Fibroblast of skin of scalp (primary cell): ENCODE data around the gene DPYSL5.

ENCODE experiments used
- DNase-seq: peaks from one replicate; pipeline ENCODE4 v3.0.0-alpha.2; 2013

Gene DPYSL5

DNA sequence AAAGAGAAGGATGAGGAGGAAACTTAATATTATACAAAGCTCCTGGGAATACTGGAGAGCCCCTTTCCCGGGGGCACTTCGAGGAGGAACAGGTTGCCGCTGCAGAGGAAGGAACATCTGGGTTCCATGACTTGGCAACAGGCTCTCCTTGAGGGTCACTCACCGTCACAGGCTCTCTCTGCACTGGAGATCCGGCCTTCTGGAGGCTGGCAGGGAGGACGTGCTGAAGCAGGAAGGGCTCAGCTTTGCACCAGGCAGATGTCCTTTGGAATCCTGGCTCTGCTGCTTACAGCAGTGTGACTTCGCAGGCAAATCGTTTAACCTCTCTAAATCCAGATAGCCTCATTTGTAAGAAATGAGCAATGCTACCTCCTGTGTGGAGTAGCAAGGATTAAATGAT, 2.9 kb upstream of the DPYSL5 start:
- no peak for DNase-seq

DNA sequence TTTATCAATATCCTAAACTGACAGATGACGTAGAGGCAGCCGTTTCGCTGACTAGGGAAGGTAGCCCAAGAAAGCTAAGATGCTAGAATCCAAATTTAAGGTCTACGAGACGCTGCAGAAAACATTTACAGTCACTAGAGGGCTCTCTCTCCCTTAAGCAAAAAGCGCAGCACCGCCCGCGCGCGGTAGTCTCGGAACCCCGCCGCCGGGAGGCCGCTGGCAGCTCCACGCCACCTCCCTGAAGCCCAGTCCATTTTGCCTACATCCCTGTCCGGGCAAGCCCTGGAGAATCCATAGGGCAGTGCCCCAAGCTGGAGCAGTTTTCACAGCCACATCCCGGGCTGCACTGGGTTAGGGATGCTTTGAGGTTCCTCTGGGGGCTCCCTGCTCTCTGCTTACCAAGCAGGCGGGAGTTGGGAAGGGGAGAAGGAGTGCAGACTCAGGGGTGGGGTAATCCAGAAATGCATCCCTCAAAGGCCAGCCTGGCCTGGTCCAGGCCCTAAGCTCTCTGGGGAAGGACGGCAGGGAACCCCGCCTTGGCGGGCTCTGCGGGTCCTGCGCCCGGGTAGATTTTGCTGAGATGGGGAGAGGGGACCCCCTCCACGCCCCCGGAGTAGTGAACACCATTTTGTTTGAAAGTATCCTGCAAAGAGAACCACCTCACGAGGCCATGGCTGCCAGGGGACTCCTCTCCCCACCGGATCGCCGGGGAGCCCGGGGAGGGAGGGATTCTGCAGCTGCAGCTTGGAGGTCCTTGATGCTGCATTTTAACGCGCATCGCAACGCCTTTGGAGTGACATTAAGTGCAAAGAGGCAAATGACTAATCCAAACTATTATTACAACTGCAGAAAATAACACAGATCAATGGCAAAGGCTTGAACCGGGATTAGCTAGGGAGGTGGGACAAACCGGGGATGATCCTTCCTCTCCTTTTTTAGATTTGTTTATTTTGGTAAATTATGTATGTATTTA, 1.3 kb upstream of the DPYSL5 start:
- peak; percentile 62 for DNase-seq

GRCh38 chr2:26847307-26847654, 651 bp upstream of the DPYSL5 start:
- DNase-seq = no peak

GRCh38 chr2:26848336-26849055, 564 bp downstream of the DPYSL5 start:
- no peak for DNase-seq

- DNase-seq = no peak
These were observed 1.4 kb downstream of the DPYSL5 start for GRCh38 chr2:26849056-26849999.

- no peak for DNase-seq
These were observed 2.1 kb downstream of the DPYSL5 start for GRCh38 chr2:26850000-26850431.

- DNase-seq = no peak
These were observed 2.6 kb downstream of the DPYSL5 start for GRCh38 chr2:26850505-26850904.

DNA sequence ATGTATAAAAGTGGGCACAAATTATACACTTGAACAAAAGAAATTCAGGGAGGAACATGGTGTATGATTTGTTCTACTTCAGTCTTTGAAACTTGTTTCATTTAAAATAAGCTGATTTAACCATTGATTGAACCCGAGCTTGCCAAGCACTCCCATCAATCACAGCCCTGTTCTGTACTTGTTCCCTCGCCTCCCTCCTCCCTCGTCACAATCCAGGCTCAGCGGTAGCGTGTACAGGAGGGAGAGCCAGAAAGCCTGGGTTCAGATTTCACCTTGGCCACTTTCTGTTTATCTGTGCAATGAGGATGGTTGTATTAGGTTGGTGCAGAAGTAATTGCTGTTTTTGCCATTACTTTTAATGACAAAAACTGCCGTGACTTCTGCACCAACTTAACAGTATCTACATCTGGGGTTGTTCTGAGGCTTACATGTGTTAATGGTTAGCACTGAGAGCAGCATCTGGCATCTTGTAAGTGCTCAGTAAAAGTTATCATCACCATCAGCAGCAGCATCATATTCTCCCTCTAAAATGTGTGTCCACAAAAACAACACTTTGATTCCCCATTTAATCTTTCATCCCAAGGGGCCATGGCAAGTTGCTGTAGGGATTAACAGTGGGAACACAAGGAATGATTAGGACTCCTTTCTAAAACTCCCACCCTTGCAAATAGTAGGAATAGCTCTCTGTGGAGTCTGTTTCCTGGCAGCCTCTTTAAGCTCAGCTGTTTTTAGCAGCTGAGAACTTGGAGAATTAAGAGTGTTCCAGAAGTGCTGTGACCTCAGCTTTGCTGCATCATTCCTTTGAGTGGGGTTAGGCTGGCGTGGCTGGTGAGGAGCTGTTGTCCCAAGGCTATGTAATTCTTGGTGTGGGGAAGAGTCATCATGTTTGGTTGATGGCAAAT, 4.7 kb downstream of the DPYSL5 start:
- no peak for DNase-seq

- DNase-seq = no peak
These were observed 5.8 kb downstream of the DPYSL5 start for GRCh38 chr2:26853751-26854150.

DNA sequence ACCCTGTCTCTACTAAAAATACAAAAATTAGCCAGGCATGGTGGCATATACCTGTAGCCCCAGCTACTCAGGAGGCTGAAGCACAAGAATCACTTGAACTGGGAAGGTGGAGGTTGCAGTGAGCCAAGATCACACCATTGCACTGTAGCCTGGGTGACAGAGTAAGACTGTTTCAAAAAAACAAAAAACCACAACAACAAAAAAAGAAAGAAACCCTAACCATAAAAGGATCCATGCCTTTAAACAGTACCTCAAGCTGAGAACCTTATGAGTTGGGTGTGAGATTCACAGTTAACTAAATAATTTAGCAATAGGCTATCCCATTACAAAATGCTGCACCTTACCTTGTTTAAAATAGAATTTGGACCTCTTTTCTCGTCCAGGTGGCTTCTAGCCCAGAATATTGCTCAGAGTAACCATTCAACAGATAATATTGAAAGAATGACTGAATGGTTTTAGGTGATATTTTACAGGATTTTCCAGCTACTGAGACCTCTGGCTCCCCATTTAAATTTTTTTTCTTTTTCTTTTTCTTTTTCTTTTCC, 6.4 kb downstream of the DPYSL5 start:
- DNase-seq = no peak

DNA sequence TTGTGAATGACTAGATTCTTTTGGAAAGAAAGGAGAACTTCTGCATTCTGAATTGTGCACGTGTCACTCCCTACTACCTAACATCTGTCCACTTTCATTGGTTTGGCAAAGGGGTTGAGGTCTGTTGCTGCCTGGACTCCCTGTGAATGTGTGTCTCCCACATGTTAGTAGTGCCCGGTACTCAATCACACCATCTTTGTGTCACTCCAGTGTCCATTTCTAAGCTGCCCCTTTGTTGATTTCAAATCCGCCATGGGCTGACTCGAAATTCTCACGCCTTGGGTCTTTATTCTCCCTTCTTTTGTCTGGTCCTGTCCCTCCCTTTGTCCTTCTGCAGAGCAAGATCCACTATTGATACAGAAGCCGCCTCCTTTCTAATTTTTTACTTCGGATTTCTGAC, 7.5 kb downstream of the DPYSL5 start:
- DNase-seq = no peak

DNA sequence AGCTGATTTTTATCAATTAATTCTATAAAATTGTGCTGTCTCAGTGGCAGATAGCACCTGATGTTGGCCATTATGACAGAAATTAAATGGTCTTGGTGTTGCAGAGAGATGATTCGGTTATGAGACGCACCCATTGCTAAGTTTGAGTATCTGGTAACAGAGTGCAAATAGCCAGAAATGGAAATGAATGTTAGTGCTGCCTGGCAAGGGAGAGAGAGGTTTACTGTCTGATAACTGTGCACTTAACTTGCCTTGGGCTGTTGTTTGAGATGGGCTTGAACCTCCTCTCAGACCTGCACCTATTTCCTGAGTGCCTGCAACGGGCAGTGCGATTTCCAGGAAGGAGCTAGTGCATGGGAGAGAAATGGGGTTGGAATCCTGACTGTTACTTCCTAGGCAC, 11.7 kb downstream of the DPYSL5 start:
- DNase-seq = no peak

- DNase-seq = no peak
These were observed 12.4 kb downstream of the DPYSL5 start for GRCh38 chr2:26860211-26860850.

- no peak for DNase-seq
These were observed 13.8 kb downstream of the DPYSL5 start for GRCh38 chr2:26861610-26862224.

DNA sequence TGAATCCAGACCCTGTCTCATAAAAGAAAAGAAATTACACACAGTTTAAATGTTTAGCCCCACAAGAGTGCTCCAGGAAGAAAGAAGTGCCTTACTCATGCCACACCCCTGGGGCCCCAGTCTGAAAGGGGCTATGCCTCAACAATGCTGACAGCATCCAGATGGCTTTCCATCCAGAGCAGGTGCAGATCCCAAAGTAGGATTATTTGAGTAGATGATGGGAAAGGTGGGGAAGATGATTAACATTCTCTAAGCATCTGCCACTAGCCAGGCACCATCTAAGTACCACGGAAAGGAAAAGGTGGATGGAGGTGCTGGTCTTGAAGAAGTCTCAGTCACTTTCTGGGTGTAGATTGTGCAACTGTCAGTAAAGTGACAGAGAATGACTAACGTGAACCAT, 16.3 kb downstream of the DPYSL5 start:
- no peak for DNase-seq

- no peak for DNase-seq
These were observed 16.7 kb downstream of the DPYSL5 start for GRCh38 chr2:26864646-26865045.

GRCh38 chr2:26870585-26871095, 22.7 kb downstream of the DPYSL5 start:
- no peak for DNase-seq

GRCh38 chr2:26873286-26873983, 25.5 kb downstream of the DPYSL5 start:
- no peak for DNase-seq

DNA sequence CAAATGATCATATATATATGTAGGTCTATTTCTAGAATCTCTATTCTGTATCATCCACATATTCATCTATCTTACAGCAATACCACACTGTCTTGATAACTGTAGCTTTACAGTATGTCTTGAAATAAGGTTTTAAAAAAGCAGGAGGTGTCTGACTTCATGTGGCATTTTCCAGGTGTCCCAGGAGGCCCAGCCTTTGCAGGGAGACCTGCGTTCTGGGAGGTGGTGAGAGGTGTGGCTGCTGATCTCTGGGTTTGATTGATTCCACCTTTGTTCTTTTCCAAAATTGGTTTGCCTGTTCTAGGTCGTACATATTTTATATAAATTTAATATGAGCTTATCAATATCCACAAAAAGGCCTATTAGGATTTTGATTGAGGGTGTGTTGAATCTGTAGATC, 26.6 kb downstream of the DPYSL5 start:
- no peak for DNase-seq
